ENCODE results near the gene APOBEC4.
"Not testable (repeated sequence)": the region's sequence is repeated elsewhere in the genome, so short reads cannot be mapped to it uniquely, and the experiment has no call there.

Gene APOBEC4

GRCh38 chr1:183633676-183634343, 19.3 kb downstream of the APOBEC4 start:
- peak; percentile 73 for DNase-seq

- DNase-seq: peak; percentile 21
Observed at GRCh38 chr1:183632964-183633363, 20.2 kb downstream of the APOBEC4 start.

- no peak for DNase-seq
Observed at GRCh38 chr1:183632114-183632513, 21.0 kb downstream of the APOBEC4 start.

- no peak for DNase-seq
Observed at GRCh38 chr1:183630748-183631147, 22.4 kb downstream of the APOBEC4 start.

- DNase-seq: no peak
Observed at GRCh38 chr1:183628537-183628936, 24.6 kb downstream of the APOBEC4 start.

- not testable (repeated sequence) for DNase-seq
Observed at GRCh38 chr1:183626236-183626635, 26.9 kb downstream of the APOBEC4 start.

GRCh38 chr1:183622884-183623785, 30.0 kb downstream of the APOBEC4 start:
- peak; percentile 79 for DNase-seq

- no peak for DNase-seq
Observed at GRCh38 chr1:183622013-183622412, 31.1 kb downstream of the APOBEC4 start.

GRCh38 chr1:183620311-183620710, 32.8 kb downstream of the APOBEC4 start:
- no peak for DNase-seq

GRCh38 chr1:183619781-183620180, 33.3 kb downstream of the APOBEC4 start:
- no peak for DNase-seq

GRCh38 chr1:183618202-183618601, 34.9 kb downstream of the APOBEC4 start:
- DNase-seq: not testable (repeated sequence)

- not testable (repeated sequence) for DNase-seq
Observed at GRCh38 chr1:183612975-183613374, 40.1 kb downstream of the APOBEC4 start.

GRCh38 chr1:183612407-183612806, 40.7 kb downstream of the APOBEC4 start:
- no peak for DNase-seq

GRCh38 chr1:183611021-183611420, 42.1 kb downstream of the APOBEC4 start:
- no peak for DNase-seq

GRCh38 chr1:183609759-183610452, 43.2 kb downstream of the APOBEC4 start:
- DNase-seq: no peak

- no peak for DNase-seq
Observed at GRCh38 chr1:183609313-183609712, 43.8 kb downstream of the APOBEC4 start.

- DNase-seq: no peak
Observed at GRCh38 chr1:183607322-183607980, 45.7 kb downstream of the APOBEC4 start.

GRCh38 chr1:183605904-183606303, 47.2 kb downstream of the APOBEC4 start:
- DNase-seq: no peak

GRCh38 chr1:183604815-183605214, 48.3 kb downstream of the APOBEC4 start:
- DNase-seq: no peak

- DNase-seq: no peak
Observed at GRCh38 chr1:183604038-183604808, 48.9 kb downstream of the APOBEC4 start.

GRCh38 chr1:183602510-183602909, 50.6 kb downstream of the APOBEC4 start:
- no peak for DNase-seq

GRCh38 chr1:183600634-183601033, 52.5 kb downstream of the APOBEC4 start:
- DNase-seq: no peak

All from NCI-H510A treated with DMSO at 0.1 percent for 48 hours (cell line).